ENCODE results near the gene CFLAR. TPM values are rescaled to one million over a fixed set of nuclear protein-coding genes. Genes with fewer than 3 reads are reported as not detected.

CFLAR gene
- total and polyA plus RNA-seq, 9 of the 15 experiments (the other 6 are each of a cell fraction or from before 2014, with no cell fraction given): 27.5 to 102 (median 54.0) TPM

GRCh38 chr2:201180010-201180409 is 64.0 kb downstream of the CFLAR start (continued):
- no peak for TF ChIP-seq PRDM10 (IDR thresholded peaks at IDR 0.05; ENCODE audit: partially characterized antibody)
- TF ChIP-seq ZNF436 (CRISPR knock-in tag; IDR thresholded peaks at IDR 0.05): no peak
- TF ChIP-seq ZNF124 (CRISPR knock-in tag; IDR thresholded peaks at IDR 0.05): no peak
- no peak for TF ChIP-seq SOX6 (IDR thresholded peaks at IDR 0.05)
- TF ChIP-seq FOXP1 (CRISPR knock-in tag; IDR thresholded peaks at IDR 0.05): no peak

- Histone ChIP-seq H3K9me3 (replicated peaks; ENCODE audit: control insufficient read depth, insufficient read depth, low read depth, low read length) (no peaks in the 10 kb centered on the region; the same call in 1 of the 2 replicates), H3K4me3 (peak within 1 kb of the TSS; percentile 58), H2AFZ (ENCODE audit: low read depth, low read length) (peak within 1 kb of the TSS; percentile 98), H3K4me2 (ENCODE audit: insufficient read depth, low read length) (peak within 1 kb of the TSS; percentile 81), H3K9me1 (ENCODE audit: control insufficient read depth, insufficient read depth, low read length) (no peaks in the 10 kb centered on the region), H3K36me3 (ENCODE audit: control insufficient read depth, insufficient read depth, low read length) (peaks cover 22% of the 10 kb centered on the region; the same call in 2 of the 3 replicates), H3K9ac (ENCODE audit: insufficient read depth in 1 of 2, low read depth in 2 of 2, low read length in 2 of 2) (peak within 1 kb of the TSS; percentile 75 to 84), H3K27ac (ENCODE audit: extremely low read depth, low read depth, low read length) (peak within 1 kb of the TSS; percentile 84), H3K79me2 (ENCODE audit: control insufficient read depth, insufficient read depth, low read length) (peaks cover 46% of the 10 kb centered on the region), H4K20me1 (replicated peaks; ENCODE audit: control insufficient read depth, insufficient read depth, low read length) (no peaks in the 10 kb centered on the region; the same call in 1 of the 2 replicates), H3K27me3 (ENCODE audit: control insufficient read depth in 2 of 2, insufficient read depth in 2 of 2, low read length in 2 of 2) (no peaks in the 10 kb centered on the region), H3K4me1 (replicated peaks in 1 of 2; ENCODE audit: control insufficient read depth in 2 of 2, insufficient read depth in 2 of 2, low read length in 2 of 2) (peaks cover 5 to 14% of the 10 kb centered on the region in 2 experiments; a peak in 3 of 5 replicates)
- in situ Hi-C loops (cut with MboI): loop anchor here (25.0 kb wide), 1 partner anchor 471 kb away; no protein-coding TSS in a partner anchor
- WGBS (ENCODE audit: insufficient coverage, low coverage, missing lambda C conversion rate): under 1% methylated on average over 11 of the region's 11 CpGs
- ChIA-PET CTCF (ENCODE audit: low intra/inter-chr PET ratio) (interaction anchor here (0.5 to 1.4 kb wide), 4 partner anchors 46 to 219 kb away, joined by 3 to 5 read pairs (median 4); partner anchors contain the start of gene ORC2), POLR2A (interaction anchor here (0.7 to 2.4 kb wide), 17 partner anchors 9 to 293 kb away, joined by 3 to 18 read pairs (median 5); partner anchors contain the start of genes CFLAR, NIF3L1 and ORC2)
- FAIRE-seq (peak; percentile 92), ATAC-seq (peak; percentile 90), DNase-seq (ENCODE audit: extremely low read depth in 1 of 4, low spot score in 3 of 4) (peak; percentile 70 to 88 (median 78))
- no TSS peak for BruUV-seq (replicated peaks)
- intact Hi-C loops (cut with micrococcal nuclease): loop anchor here (1.0 to 5.0 kb wide), 3 partner anchors 49 to 374 kb away; no protein-coding TSS in a partner anchor
- TF ChIP-seq EHMT2 (IDR thresholded peaks at IDR 0.05) (peak; percentile 34; the same call in 1 of the 2 replicates), EP400 (IDR thresholded peaks at IDR 0.05) (peak; percentile 69), C11orf30 (IDR thresholded peaks at IDR 0.05; ENCODE audit: low read depth) (peak; percentile 80), GATA2 (CRISPR knock-in tag; IDR thresholded peaks at IDR 0.05) (peak; percentile 37; the same call in 1 of the 2 replicates), NCOA2 (IDR thresholded peaks at IDR 0.05; ENCODE audit: partially characterized antibody in 2 of 2) (peak in 1 of 2 experiments; percentile 7), BRD9 (IDR thresholded peaks at IDR 0.05; ENCODE audit: low read depth, partially characterized antibody) (peak; percentile 93), POLR2H (tag; IDR thresholded peaks at IDR 0.05; ENCODE audit: low read depth) (peak; percentile 77), SP1 (CRISPR knock-in tag; IDR thresholded peaks at IDR 0.05) (peak; percentile 62; the same call in 1 of the 2 replicates), RNF2 (IDR thresholded peaks at IDR 0.05) (0 out of 2 replicates have a peak, but pooled peaks have one; percentile 22), SPI1 (IDR thresholded peaks at IDR 0.05; ENCODE audit: borderline replicate concordance, low read depth, low read length) (no peak), RBFOX2 (IDR thresholded peaks at IDR 0.05; ENCODE audit: low read depth, low read length) (peak; percentile 70), MAFK (IDR thresholded peaks at IDR 0.05; ENCODE audit: low read length) (peak; percentile 51; the same call in 1 of the 2 replicates), GATAD2A (IDR thresholded peaks at IDR 0.05) (no peak), ZC3H4 (CRISPR knock-in tag; IDR thresholded peaks at IDR 0.05; ENCODE audit: borderline replicate concordance) (no peak)
Observed at GRCh38 chr2:201182650-201183364, 66.8 kb downstream of the CFLAR start, which contains the start of gene CASP10. CASP10 (plus strand) TSS chr2:201183141; CDS start chr2:201185778, 2,637 bp downstream.

Data from K562 (cell line).